ENCODE measurements around the gene UVRAG. TPM values are rescaled to one million over a fixed set of nuclear protein-coding genes. Genes with fewer than 3 reads are reported as not detected.

The UVRAG gene
- total RNA-seq, 3 donors from 2014 or later (not counting 1 experiment from before 2014, with no cell fraction given), result 39.9 to 52.5 (median 41.4) TPM

DNA sequence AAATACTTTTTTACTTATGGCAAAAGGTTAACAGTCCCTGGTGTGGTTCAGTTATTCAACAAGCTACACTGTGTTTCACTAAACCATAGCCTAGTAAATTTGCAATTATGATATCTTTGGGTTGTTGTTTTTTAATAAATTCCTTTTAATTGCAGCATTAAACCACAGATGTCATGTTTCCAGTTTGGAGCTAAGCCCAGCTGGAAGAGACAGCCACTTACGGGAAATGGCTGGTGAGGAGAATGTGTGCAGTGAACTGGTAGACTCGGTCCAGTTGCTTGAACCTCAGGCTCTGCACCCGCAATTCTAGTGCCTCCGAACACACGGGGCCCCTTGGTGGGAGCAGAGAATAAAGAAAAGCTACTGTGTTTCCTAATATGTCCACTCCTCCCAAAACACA, 320.5 kb downstream of the UVRAG start:
- H3K4me3 Mint-ChIP-seq, result no peak overlapping the region

DNA sequence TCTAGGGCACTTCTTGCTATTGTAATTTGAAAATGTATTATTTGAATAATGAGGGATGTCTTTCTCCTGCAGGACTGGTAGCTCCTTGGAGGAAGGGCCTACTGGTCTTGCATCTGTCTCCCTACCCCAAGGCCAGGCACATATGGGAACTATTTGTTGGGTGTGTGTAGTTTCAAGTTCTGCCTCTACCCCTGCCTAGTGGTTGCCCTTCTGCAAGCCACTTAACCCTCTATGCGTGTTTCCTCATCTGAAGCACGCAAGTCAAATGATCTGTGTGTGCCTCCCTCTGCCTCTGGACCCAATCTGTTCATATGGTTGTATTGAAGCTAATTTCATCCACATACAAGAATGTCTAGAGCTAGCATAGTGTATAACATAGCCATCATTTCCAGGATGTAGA, 324.3 kb downstream of the UVRAG start:
- intact Hi-C loops (cut with micrococcal nuclease), result no loop called here
- DNase-seq (no peak), ATAC-seq (no peak)
- Mint-ChIP-seq H3K9me3 (no peaks in the 10 kb centered on the region), H3K27ac (peak overlapping the region in 1 of 2 donors; percentile 42), H3K4me1 (peaks cover 0 to 10% of the 10 kb centered on the region in 2 donors), H3K36me3 (no peaks in the 10 kb centered on the region), H3K4me3 (no peak overlapping the region), H3K27me3 (ENCODE audit: low read depth in 2 of 2) (no peaks in the 10 kb centered on the region)
- H3K9me3 ChIP-seq (ENCODE audit: control insufficient read depth, insufficient read depth, low read length), result no peaks in the 10 kb centered on the region
- TF ChIP-seq, protein P1, sequence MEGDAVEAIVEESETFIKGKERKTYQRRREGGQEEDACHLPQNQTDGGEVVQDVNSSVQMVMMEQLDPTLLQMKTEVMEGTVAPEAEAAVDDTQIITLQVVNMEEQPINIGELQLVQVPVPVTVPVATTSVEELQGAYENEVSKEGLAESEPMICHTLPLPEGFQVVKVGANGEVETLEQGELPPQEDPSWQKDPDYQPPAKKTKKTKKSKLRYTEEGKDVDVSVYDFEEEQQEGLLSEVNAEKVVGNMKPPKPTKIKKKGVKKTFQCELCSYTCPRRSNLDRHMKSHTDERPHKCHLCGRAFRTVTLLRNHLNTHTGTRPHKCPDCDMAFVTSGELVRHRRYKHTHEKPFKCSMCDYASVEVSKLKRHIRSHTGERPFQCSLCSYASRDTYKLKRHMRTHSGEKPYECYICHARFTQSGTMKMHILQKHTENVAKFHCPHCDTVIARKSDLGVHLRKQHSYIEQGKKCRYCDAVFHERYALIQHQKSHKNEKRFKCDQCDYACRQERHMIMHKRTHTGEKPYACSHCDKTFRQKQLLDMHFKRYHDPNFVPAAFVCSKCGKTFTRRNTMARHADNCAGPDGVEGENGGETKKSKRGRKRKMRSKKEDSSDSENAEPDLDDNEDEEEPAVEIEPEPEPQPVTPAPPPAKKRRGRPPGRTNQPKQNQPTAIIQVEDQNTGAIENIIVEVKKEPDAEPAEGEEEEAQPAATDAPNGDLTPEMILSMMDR (IDR thresholded peaks at IDR 0.05), result no peak
- no peaks in the 10 kb centered on the region for H3K27me3 ChIP-seq (ENCODE audit: control insufficient read depth, insufficient read depth, low read length)
- no peak overlapping the region for H3K27ac ChIP-seq (ENCODE audit: low read length)
- H3K4me3 ChIP-seq (ENCODE audit: low read length), result no peak overlapping the region
- peaks cover 4% of the 10 kb centered on the region for H3K4me1 ChIP-seq (ENCODE audit: control insufficient read depth, insufficient read depth, low read length)
- H3K36me3 ChIP-seq (ENCODE audit: control insufficient read depth, insufficient read depth, low read length), result peaks cover 20% of the 10 kb centered on the region
- 93% methylated on average over 2 of the region's 2 CpGs for WGBS (ENCODE audit: insufficient coverage)

More for the DNA sequence above, 320.5 kb downstream of the UVRAG start:
- Mint-ChIP-seq H3K4me1 (peaks cover 0 to 13% of the 10 kb centered on the region in 2 donors), H3K36me3 (no peaks in the 10 kb centered on the region), H3K27ac (no peak overlapping the region), H3K9me3 (no peaks in the 10 kb centered on the region), H3K27me3 (ENCODE audit: low read depth in 2 of 2) (no peaks in the 10 kb centered on the region)
- Histone ChIP-seq H3K27ac (ENCODE audit: low read length) (no peak overlapping the region), H3K9me3 (ENCODE audit: control insufficient read depth, insufficient read depth, low read length) (no peaks in the 10 kb centered on the region), H3K36me3 (ENCODE audit: control insufficient read depth, insufficient read depth, low read length) (peaks cover under 1% of the 10 kb centered on the region), H3K27me3 (ENCODE audit: control insufficient read depth, insufficient read depth, low read length) (no peaks in the 10 kb centered on the region), H3K4me1 (ENCODE audit: control insufficient read depth, insufficient read depth, low read length) (peaks cover 4% of the 10 kb centered on the region), H3K4me3 (ENCODE audit: low read length) (no peak overlapping the region)
- DNase-seq, result no peak
- no peak for ATAC-seq
- 97% methylated on average over 3 of the region's 5 CpGs for WGBS (ENCODE audit: insufficient coverage)
- TF ChIP-seq, protein P1 (IDR thresholded peaks at IDR 0.05), result no peak
- intact Hi-C loops (cut with micrococcal nuclease), result no loop called here

DNA sequence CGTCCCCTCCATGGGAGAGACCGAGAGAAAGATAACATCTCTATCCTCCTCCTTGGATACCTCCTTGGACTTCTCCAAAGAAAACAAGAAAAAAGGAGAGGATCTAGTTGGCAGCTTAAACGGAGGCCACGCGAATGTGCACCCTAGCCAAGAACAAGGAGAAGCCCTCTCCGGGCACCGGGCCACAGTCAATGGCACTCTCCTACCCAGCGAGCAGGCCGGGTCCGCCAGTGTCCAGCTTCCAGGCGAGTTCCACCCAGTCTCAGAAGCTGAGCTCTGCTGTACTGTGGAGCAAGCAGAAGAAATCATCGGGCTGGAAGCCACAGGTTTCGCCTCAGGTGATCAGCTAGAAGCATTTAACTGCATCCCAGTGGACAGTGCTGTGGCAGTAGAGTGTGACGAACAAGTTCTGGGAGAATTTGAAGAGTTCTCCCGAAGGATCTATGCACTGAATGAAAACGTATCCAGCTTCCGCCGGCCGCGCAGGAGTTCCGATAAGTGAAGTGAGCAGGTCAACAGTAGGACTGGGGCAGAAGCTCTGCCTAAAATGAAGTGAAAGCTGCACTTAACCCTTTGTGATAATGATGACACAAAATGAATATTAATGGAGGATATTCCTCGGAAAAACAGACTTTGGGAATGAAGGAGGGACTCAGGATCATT, 326.0 kb downstream of the UVRAG start:
- intact Hi-C loops (cut with micrococcal nuclease), result no loop called here
- Mint-ChIP-seq H3K27me3 (ENCODE audit: low read depth in 2 of 2) (no peaks in the 10 kb centered on the region), H3K27ac (no peak overlapping the region), H3K36me3 (no peaks in the 10 kb centered on the region), H3K9me3 (no peaks in the 10 kb centered on the region), H3K4me1 (peaks cover 0 to 10% of the 10 kb centered on the region in 2 donors), H3K4me3 (no peak overlapping the region)
- Histone ChIP-seq H3K27me3 (ENCODE audit: control insufficient read depth, insufficient read depth, low read length) (no peaks in the 10 kb centered on the region), H3K36me3 (ENCODE audit: control insufficient read depth, insufficient read depth, low read length) (peaks cover 20% of the 10 kb centered on the region), H3K4me3 (ENCODE audit: low read length) (no peak overlapping the region), H3K4me1 (ENCODE audit: control insufficient read depth, insufficient read depth, low read length) (peaks cover 4% of the 10 kb centered on the region), H3K9me3 (ENCODE audit: control insufficient read depth, insufficient read depth, low read length) (no peaks in the 10 kb centered on the region), H3K27ac (ENCODE audit: low read length) (no peak overlapping the region)
- no peak for ATAC-seq
- TF ChIP-seq, protein P1 (IDR thresholded peaks at IDR 0.05), result no peak
- WGBS (ENCODE audit: insufficient coverage), result 97% methylated on average over 22 of the region's 22 CpGs
- DNase-seq, result no peak

Measured in natural killer cell (primary cell).